ENCODE measurements around the gene UTS2. TPM values are rescaled to one million over a fixed set of nuclear protein-coding genes. Genes with fewer than 3 reads are reported as not detected.

The UTS2 gene
- total and polyA plus RNA-seq, 9 of the 15 experiments (the other 6 are each of a cell fraction or from before 2014, with no cell fraction given) = 0.22 to 0.29 TPM; not detected in 7

DNA sequence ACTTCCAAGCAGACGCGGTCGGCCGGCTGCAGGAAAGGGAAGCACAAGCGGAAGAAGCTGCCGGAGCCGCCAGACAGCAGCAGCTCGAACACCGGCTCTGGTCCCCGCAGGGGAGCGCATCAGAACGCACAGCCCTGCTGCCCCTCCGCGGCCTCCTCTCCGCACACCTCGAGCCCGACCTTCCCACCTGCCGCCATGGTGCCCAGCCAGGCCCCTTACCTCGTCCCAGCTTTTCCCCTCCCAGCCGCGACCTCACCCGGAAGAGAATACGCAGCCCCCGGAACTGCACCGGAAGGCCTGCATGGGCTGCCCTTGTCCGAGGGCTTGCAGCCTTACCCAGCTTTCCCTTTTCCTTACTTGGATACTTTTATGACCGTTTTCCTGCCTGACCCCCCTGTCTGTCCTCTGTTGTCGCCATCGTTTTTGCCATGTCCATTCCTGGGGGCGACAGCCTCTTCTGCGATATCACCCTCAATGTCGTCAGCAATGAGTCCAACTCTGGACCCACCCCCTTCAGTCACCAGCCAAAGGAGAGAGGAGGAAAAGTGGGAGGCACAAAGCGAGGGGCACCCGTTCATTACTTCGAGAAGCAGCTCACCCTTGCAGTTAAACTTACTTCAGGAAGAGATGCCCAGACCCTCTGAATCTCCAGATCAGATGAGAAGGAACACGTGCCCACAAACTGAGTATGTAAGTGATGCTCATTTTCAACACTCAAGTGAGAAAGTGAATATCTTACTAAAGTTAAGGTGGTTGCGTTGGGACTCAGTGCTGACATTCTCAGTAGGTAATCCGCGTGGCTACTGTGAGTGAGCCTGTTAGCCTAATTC is 25.5 kb downstream of the UTS2 start (continued):
- TF ChIP-seq TAF1 (IDR thresholded peaks at IDR 0.05; ENCODE audit: control insufficient read depth, extremely low read depth, insufficient read depth, low read length, severe bottlenecking) (peak; percentile 67), ZNF217 (CRISPR knock-in tag; IDR thresholded peaks at IDR 0.05) (no peak), NR2C1 (IDR thresholded peaks at IDR 0.05) (peak; percentile 100), NR2C1 (tag; IDR thresholded peaks at IDR 0.05) (peak; percentile 99), ZNF511 (CRISPR knock-in tag; IDR thresholded peaks at IDR 0.05) (peak; percentile 43; the same call in 1 of the 2 replicates), KAT8 (IDR thresholded peaks at IDR 0.05; ENCODE audit: low read depth) (peak; percentile 84; the same call in 1 of the 2 replicates), SRSF7 (optimal IDR thresholded peaks at IDR 0.05; ENCODE audit: low read depth, low read length) (no peak), ZC3H8 (IDR thresholded peaks at IDR 0.05) (0 out of 2 replicates have a peak, but pooled peaks have one; percentile 45), EZH2 (IDR thresholded peaks at IDR 0.05; ENCODE audit: borderline replicate concordance, low read depth, low read length) (no peak), ZNF23 (CRISPR knock-in tag; IDR thresholded peaks at IDR 0.05) (no peak), ZNF143 (CRISPR knock-in tag; IDR thresholded peaks at IDR 0.05) (no peak), PML (IDR thresholded peaks at IDR 0.05; ENCODE audit: low read length) (0 out of 2 replicates have a peak, but pooled peaks have one; percentile 40), TEAD1 (CRISPR knock-in tag; IDR thresholded peaks at IDR 0.05) (0 out of 4 replicates have a peak, but pooled peaks of 1 of the 2 experiments have one; percentile 51)
- TF ChIP-seq, protein P1, sequence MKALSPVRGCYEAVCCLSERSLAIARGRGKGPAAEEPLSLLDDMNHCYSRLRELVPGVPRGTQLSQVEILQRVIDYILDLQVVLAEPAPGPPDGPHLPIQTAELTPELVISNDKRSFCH (CRISPR knock-in tag; IDR thresholded peaks at IDR 0.05) = no peak
- TF ChIP-seq, protein P1 (tag; IDR thresholded peaks at IDR 0.05) = 0 out of 2 replicates have a peak, but pooled peaks have one; percentile 60
- TF ChIP-seq, protein P2, sequence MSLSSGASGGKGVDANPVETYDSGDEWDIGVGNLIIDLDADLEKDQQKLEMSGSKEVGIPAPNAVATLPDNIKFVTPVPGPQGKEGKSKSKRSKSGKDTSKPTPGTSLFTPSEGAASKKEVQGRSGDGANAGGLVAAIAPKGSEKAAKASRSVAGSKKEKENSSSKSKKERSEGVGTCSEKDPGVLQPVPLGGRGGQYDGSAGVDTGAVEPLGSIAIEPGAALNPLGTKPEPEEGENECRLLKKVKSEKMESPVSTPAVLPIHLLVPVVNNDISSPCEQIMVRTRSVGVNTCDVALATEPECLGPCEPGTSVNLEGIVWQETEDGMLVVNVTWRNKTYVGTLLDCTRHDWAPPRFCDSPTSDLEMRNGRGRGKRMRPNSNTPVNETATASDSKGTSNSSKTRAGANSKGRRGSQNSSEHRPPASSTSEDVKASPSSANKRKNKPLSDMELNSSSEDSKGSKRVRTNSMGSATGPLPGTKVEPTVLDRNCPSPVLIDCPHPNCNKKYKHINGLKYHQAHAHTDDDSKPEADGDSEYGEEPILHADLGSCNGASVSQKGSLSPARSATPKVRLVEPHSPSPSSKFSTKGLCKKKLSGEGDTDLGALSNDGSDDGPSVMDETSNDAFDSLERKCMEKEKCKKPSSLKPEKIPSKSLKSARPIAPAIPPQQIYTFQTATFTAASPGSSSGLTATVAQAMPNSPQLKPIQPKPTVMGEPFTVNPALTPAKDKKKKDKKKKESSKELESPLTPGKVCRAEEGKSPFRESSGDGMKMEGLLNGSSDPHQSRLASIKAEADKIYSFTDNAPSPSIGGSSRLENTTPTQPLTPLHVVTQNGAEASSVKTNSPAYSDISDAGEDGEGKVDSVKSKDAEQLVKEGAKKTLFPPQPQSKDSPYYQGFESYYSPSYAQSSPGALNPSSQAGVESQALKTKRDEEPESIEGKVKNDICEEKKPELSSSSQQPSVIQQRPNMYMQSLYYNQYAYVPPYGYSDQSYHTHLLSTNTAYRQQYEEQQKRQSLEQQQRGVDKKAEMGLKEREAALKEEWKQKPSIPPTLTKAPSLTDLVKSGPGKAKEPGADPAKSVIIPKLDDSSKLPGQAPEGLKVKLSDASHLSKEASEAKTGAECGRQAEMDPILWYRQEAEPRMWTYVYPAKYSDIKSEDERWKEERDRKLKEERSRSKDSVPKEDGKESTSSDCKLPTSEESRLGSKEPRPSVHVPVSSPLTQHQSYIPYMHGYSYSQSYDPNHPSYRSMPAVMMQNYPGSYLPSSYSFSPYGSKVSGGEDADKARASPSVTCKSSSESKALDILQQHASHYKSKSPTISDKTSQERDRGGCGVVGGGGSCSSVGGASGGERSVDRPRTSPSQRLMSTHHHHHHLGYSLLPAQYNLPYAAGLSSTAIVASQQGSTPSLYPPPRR (CRISPR knock-in tag; IDR thresholded peaks at IDR 0.05; ENCODE audit: borderline replicate concordance) = no peak
- TF ChIP-seq, protein P3, sequence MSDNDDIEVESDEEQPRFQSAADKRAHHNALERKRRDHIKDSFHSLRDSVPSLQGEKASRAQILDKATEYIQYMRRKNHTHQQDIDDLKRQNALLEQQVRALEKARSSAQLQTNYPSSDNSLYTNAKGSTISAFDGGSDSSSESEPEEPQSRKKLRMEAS (CRISPR knock-in tag; IDR thresholded peaks at IDR 0.05) = peak; percentile 67; the same call in 1 of the 2 replicates
- TF ChIP-seq, protein P4, sequence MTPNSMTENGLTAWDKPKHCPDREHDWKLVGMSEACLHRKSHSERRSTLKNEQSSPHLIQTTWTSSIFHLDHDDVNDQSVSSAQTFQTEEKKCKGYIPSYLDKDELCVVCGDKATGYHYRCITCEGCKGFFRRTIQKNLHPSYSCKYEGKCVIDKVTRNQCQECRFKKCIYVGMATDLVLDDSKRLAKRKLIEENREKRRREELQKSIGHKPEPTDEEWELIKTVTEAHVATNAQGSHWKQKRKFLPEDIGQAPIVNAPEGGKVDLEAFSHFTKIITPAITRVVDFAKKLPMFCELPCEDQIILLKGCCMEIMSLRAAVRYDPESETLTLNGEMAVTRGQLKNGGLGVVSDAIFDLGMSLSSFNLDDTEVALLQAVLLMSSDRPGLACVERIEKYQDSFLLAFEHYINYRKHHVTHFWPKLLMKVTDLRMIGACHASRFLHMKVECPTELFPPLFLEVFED (CRISPR knock-in tag; conservative IDR thresholded peaks at IDR 0.05) = peak; percentile 90
- TF ChIP-seq, protein P5, sequence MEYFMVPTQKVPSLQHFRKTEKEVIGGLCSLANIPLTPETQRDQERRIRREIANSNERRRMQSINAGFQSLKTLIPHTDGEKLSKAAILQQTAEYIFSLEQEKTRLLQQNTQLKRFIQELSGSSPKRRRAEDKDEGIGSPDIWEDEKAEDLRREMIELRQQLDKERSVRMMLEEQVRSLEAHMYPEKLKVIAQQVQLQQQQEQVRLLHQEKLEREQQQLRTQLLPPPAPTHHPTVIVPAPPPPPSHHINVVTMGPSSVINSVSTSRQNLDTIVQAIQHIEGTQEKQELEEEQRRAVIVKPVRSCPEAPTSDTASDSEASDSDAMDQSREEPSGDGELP (CRISPR knock-in tag; IDR thresholded peaks at IDR 0.05; ENCODE audit: borderline replicate concordance) = peak; percentile 55; the same call in 1 of the 2 replicates

All from K562 (cell line).